Gastrocnemius medialis (tissue), 4 donors: ENCODE measurements around the gene TLR4. TPM values are rescaled to one million over a fixed set of nuclear protein-coding genes. Genes with fewer than 3 reads are reported as not detected.
A peak's percentile ranks its signal among the peaks of the same experiment; 100 is the strongest.

Experiments
- ATAC-seq, 2 donors: fragments of 150-250 bp; one replicate each; pipeline ENCODE4 v1.9.1; 2016
- DNase-seq, 2 donors: peaks; one replicate each; pipeline ENCODE4 v3.0.0-alpha.2; 2019
- H3K27ac ChIP-seq, 4 donors: fragments of 200-600 bp; sonication (generic); 1 replicate in 1 of 4; 2 replicates in 3 of 4; pipeline ENCODE4 v1.5.1; 2016 to 2018; ENCODE audit warnings: mild to moderate bottlenecking in 2 of 4, moderate library complexity in 1 of 4
- H3K27me3 ChIP-seq, 3 donors: fragments of 200-600 bp; sonication (generic) in 2 of 3; 1 replicate in 1 of 3; 2 replicates in 2 of 3; pipeline versions ENCODE4 v1.5.1 to v1.6.0; 2016 to 2019; ENCODE audit warnings: mild to moderate bottlenecking in 1 of 3, moderate library complexity in 1 of 3
- H3K36me3 ChIP-seq, 2 donors: fragments of 200-600 bp; sonication (generic) in 1 of 2; one replicate each; pipeline ENCODE4 v1.5.1; 2017 to 2018
- H3K4me1 ChIP-seq, 2 donors: fragments of 200-600 bp; sonication (generic) in 1 of 2; one replicate each; pipeline ENCODE4 v1.5.1; 2016 to 2017; ENCODE audit warnings: mild to moderate bottlenecking in 2 of 2
- H3K4me3 ChIP-seq, 4 donors: fragments of 200-600 bp; sonication (generic) in 3 of 4; 1 replicate in 1 of 4; 2 replicates in 3 of 4; pipeline ENCODE4 v1.5.1; 2016 to 2019; ENCODE audit warnings: mild to moderate bottlenecking in 2 of 4
- H3K9me3 ChIP-seq, 3 donors: fragments of 200-600 bp; sonication (generic) in 2 of 3; 1 replicate in 1 of 3; 2 replicates in 2 of 3; pipeline ENCODE4 v1.5.1; 2016 to 2019
- POLR2A ChIP-seq, 2 donors: fragments of 450-650 bp; IDR thresholded peaks; one replicate each; pipeline ENCODE4 v1.6.1; 2017; ENCODE audit warnings: antibody characterized with exemption in 2 of 2, mild to moderate bottlenecking in 2 of 2, moderate library complexity in 2 of 2
- in situ Hi-C, 4 donors: fragments of 200-750 bp; cut with MboI; loops; one replicate each; pipeline versions ENCODE4 v1.15.0 to v1.8.0; 2017; ENCODE audit warnings: low sequenced_read_pairs in 4 of 4
- intact Hi-C: fragments of 100-400 bp; cut with DNase I; formaldehyde crosslinking; loops from one replicate; pipeline ENCODE4 v1.15.1; 2023; ENCODE audit warnings: low total_unique reads
- total RNA-seq, 4 donors: library from RNA; depleted of rRNA; stranded (reverse); fragments of >200 nt; gene quantifications; one replicate each; pipeline versions ENCODE4 v1.1.0 to v1.2.3, GENCODE V29; 2016
- TF ChIP-seq, protein P1 (sequence below), 5 experiments: fragments of 450-650 bp in 3 of 5; fragments of 200-600 bp in 2 of 5; sonication (generic) in 2 of 5; IDR thresholded peaks in 4 of 5; conservative IDR thresholded peaks in 1 of 5; 1 replicate in 4 of 5; 2 replicates in 1 of 5; pipeline ENCODE4 v1.5.1; 2016 to 2019; ENCODE audit warnings: antibody characterized with exemption in 5 of 5, mild to moderate bottlenecking in 3 of 5, moderate library complexity in 3 of 5

TLR4 gene
- total RNA-seq, 4 donors from 2014 or later, result 7.5 to 10.3 (median 8.3) TPM

DNA sequence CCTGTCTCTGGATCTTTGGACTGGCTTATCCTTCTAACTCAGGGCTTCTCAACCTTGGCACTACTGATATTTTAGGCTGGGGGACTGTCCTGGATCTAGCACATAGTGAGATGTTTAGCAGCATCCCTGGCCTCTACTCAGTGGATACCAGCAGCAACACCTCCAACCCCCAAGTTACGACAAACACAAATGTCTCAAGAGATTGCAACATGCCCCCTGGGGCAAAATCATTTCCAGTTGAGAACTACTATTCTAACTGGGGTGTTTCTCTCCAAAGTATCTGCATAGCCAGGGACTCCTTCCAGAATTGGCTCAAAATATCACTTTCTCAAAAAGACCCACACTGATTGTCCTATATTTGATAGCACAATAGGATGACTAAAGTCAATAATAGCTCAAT is 7.2 kb upstream of the TLR4 start:
- Histone ChIP-seq H3K36me3 (no peaks in the 10 kb centered on the region), H3K4me1 (no peaks in the 10 kb centered on the region), H3K27ac (no peak overlapping the region), H3K4me3 (no peak overlapping the region), H3K9me3 (no peaks in the 10 kb centered on the region), H3K27me3 (no peaks in the 10 kb centered on the region)
- in situ Hi-C loops, result no loop called here
- TF ChIP-seq POLR2A (IDR thresholded peaks at IDR 0.05), result no peak
- TF ChIP-seq, protein P1, sequence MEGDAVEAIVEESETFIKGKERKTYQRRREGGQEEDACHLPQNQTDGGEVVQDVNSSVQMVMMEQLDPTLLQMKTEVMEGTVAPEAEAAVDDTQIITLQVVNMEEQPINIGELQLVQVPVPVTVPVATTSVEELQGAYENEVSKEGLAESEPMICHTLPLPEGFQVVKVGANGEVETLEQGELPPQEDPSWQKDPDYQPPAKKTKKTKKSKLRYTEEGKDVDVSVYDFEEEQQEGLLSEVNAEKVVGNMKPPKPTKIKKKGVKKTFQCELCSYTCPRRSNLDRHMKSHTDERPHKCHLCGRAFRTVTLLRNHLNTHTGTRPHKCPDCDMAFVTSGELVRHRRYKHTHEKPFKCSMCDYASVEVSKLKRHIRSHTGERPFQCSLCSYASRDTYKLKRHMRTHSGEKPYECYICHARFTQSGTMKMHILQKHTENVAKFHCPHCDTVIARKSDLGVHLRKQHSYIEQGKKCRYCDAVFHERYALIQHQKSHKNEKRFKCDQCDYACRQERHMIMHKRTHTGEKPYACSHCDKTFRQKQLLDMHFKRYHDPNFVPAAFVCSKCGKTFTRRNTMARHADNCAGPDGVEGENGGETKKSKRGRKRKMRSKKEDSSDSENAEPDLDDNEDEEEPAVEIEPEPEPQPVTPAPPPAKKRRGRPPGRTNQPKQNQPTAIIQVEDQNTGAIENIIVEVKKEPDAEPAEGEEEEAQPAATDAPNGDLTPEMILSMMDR (IDR thresholded peaks at IDR 0.05 in 4 of 5, conservative IDR thresholded peaks at IDR 0.05 in 1 of 5), result no peak
- DNase-seq (no peak), ATAC-seq (no peak)
- intact Hi-C loops, result no loop called here

DNA sequence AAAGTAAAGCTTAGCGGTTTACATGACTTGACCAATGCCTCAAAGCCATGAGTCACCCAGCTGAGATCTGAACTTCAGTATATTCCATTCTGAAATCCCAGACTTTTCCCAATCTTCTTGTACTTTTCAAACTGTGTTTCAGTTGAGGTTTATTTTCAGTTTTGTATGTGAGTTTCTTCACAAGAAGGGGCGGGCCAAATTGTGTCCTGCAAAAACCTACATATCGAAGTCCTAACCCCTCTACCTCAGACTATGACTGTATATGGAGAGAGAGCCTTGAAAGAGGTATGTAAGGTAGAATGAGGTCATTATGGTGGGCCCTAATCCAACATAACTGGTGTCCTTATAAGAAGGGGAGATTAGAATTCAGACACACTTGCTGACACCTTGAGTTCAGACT is 666 bp upstream of the TLR4 start:
- no peak for TF ChIP-seq POLR2A (IDR thresholded peaks at IDR 0.05)
- TF ChIP-seq, protein P1 (IDR thresholded peaks at IDR 0.05 in 4 of 5, conservative IDR thresholded peaks at IDR 0.05 in 1 of 5), result no peak
- H3K36me3 ChIP-seq, result no peaks in the 10 kb centered on the region
- in situ Hi-C loops, result no loop called here
- H3K27me3 ChIP-seq, result no peaks in the 10 kb centered on the region
- peaks cover 0 to 11% of the 10 kb centered on the region in 2 donors for H3K4me1 ChIP-seq
- no peak for DNase-seq
- H3K4me3 ChIP-seq, result peak overlapping the region; percentile 36 to 59 (median 57)
- H3K27ac ChIP-seq, result peak overlapping the region; percentile 70 to 81 (median 74)
- no peak for ATAC-seq
- no peaks in the 10 kb centered on the region for H3K9me3 ChIP-seq
- intact Hi-C loops, result no loop called here

DNA sequence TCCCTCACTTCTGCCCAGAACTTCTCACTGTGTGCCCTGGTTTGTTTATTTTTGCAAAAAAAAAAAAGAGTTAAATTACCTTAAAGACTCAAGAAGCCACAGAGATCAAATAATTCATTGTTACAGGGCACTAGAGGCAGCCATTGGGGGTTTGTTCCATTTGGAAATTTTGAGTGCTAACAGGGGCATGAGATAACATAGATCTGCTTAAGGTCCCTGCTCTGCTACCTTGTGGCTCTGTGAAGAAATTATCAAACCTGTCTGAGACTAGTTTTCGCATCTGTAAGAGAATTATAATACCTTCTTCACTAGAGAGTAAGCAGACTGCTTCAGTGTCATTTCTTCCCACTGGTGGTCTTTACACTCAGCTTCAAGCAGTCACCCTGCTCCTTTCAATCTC is 394 bp downstream of the TLR4 start:
- peaks cover 0 to 11% of the 10 kb centered on the region in 2 donors for H3K4me1 ChIP-seq
- no peak for TF ChIP-seq POLR2A (IDR thresholded peaks at IDR 0.05)
- TF ChIP-seq, protein P1 (IDR thresholded peaks at IDR 0.05 in 4 of 5, conservative IDR thresholded peaks at IDR 0.05 in 1 of 5), result no peak
- intact Hi-C loops, result no loop called here
- peak overlapping the region; percentile 70 to 81 (median 74) for H3K27ac ChIP-seq
- H3K4me3 ChIP-seq, result peak overlapping the region; percentile 36 to 59 (median 57)
- DNase-seq, result no peak
- H3K9me3 ChIP-seq, result no peaks in the 10 kb centered on the region
- peak in 1 of 2 donors; percentile 35 for ATAC-seq
- no peaks in the 10 kb centered on the region for H3K36me3 ChIP-seq
- H3K27me3 ChIP-seq, result no peaks in the 10 kb centered on the region
- in situ Hi-C loops, result no loop called here

DNA sequence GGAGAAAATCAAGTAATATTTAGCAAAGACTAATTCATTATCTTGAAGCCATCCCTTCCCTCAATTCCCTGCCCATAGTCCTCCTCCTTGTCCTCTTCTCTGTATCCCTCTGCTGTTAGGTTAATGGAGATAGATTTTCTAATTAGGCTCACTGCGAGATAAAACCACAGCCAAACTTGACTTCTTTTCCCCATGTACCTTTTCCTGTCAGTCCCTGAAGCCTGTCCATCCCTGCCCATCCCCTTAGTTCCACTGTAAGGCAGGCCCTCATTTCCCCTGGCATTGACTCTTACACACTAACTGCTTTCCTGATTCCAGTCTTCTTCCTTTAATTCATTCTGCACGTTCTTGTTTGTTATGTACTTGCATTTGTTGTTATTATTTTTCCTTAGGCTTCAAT is 1.2 kb downstream of the TLR4 start:
- H3K27me3 ChIP-seq, result no peaks in the 10 kb centered on the region
- H3K27ac ChIP-seq, result peak overlapping the region; percentile 70 to 81 (median 74)
- TF ChIP-seq, protein P1 (IDR thresholded peaks at IDR 0.05 in 4 of 5, conservative IDR thresholded peaks at IDR 0.05 in 1 of 5), result no peak
- no peak for TF ChIP-seq POLR2A (IDR thresholded peaks at IDR 0.05)
- DNase-seq (no peak), ATAC-seq (no peak)
- H3K4me1 ChIP-seq, result peaks cover 0 to 11% of the 10 kb centered on the region in 2 donors
- in situ Hi-C loops (no loop called here), intact Hi-C loops (no loop called here)
- peaks cover 0 to under 1% of the 10 kb centered on the region in 2 donors for H3K36me3 ChIP-seq
- H3K4me3 ChIP-seq, result peak overlapping the region; percentile 36 to 59 (median 57)
- H3K9me3 ChIP-seq, result no peaks in the 10 kb centered on the region
